Karpas-422 (cell line): ENCODE measurements around the gene GAB2. TPM values are rescaled to one million over a fixed set of nuclear protein-coding genes. Genes with fewer than 3 reads are reported as not detected.

Experiments
- DNase-seq: peaks from one replicate; pipeline ENCODE4 v3.0.0-alpha.2; 2015
- H2AFZ ChIP-seq: fragments of 200-600 bp; sonication (generic); 2 replicates; pipeline ENCODE4 v1.6.1; 2014; ENCODE audit warnings: antibody characterized with exemption, low read length, mixed read lengths
- H3K27ac ChIP-seq: fragments of 200-600 bp; sonication (generic); 2 replicates; pipeline ENCODE4 v1.5.1; 2014; ENCODE audit warnings: mild to moderate bottlenecking, low read length, moderate library complexity
- H3K27me3 ChIP-seq: fragments of 200-600 bp; sonication (generic); 2 replicates; pipeline ENCODE4 v1.6.1; 2014; ENCODE audit warnings: low read length, mixed read lengths
- H3K36me3 ChIP-seq: fragments of 200-600 bp; sonication (generic); 2 replicates; pipeline ENCODE4 v1.6.1; 2014; ENCODE audit warnings: low read length, mixed read lengths; ENCODE audit not compliant: insufficient read depth
- H3K4me1 ChIP-seq: fragments of 200-600 bp; sonication (generic); 2 replicates; pipeline ENCODE4 v1.6.1; 2014; ENCODE audit warnings: mild to moderate bottlenecking, low read length, mixed read lengths
- H3K4me2 ChIP-seq: fragments of 200-600 bp; sonication (generic); 2 replicates; pipeline ENCODE4 v1.6.1; 2014; ENCODE audit warnings: low read length, low read depth, mild to moderate bottlenecking; ENCODE audit not compliant: poor library complexity, severe bottlenecking
- H3K4me3 ChIP-seq: fragments of 200-600 bp; sonication (generic); 2 replicates; pipeline ENCODE4 v1.5.1; 2014; ENCODE audit warnings: mild to moderate bottlenecking, antibody characterized with exemption, low read length, mixed read lengths
- H3K79me2 ChIP-seq: fragments of 200-600 bp; sonication (generic); 2 replicates; pipeline ENCODE4 v1.6.1; 2014; ENCODE audit warnings: mild to moderate bottlenecking, low read length, mixed read lengths
- H3K9ac ChIP-seq: fragments of 200-600 bp; sonication (generic); 2 replicates; pipeline ENCODE4 v1.6.0; 2014; ENCODE audit warnings: low read length
- H3K9me2 ChIP-seq: fragments of 200-600 bp; sonication (generic), shearing (Covaris generic); replicated peaks from 2 replicates; pipeline ENCODE4 v1.6.0; 2014; ENCODE audit warnings: mild to moderate bottlenecking, low read length, moderate library complexity; ENCODE audit not compliant: insufficient read depth
- H3K9me3 ChIP-seq: fragments of 300-700, 200-600 bp; sonication (generic); 2 replicates; pipeline ENCODE4 v1.6.1; 2014; ENCODE audit warnings: low read length, mixed read lengths
- H4K20me1 ChIP-seq: fragments of 200-600 bp; sonication (generic); 2 replicates; pipeline ENCODE4 v1.6.1; 2014; ENCODE audit warnings: mild to moderate bottlenecking, antibody characterized with exemption, low read length, low read depth; ENCODE audit not compliant: insufficient read depth
- total RNA-seq: library from RNA; depleted of rRNA; stranded (reverse); fragments of >200 nt; shearing (Covaris generic); gene quantifications from 2 replicates; pipeline ENCODE4 v1.2.3, GENCODE V29; 2014; ENCODE audit warnings: low replicate concordance

Gene GAB2
- total RNA-seq, 1 experiment from 2014 or later: 2.7 TPM

DNA sequence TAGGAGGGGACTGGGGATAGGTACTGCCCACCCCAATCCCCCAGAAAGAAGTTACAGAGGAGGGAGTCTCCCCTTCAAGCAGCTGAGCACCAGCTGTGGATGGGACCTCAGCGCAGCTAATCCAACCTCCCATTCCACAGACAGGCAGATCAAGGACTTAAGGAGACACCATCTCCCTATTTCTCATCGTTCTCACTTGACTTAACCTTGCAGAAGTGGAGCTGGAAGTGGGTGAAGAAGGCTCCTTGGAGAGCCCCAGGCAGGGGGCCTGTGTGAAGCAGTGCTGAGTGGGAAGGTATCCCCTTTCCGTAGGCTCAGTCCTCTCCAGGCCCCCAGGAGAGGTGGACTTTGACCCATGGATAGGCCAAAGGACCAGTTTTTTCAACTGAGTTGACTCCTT lies 201.6 kb downstream of the GAB2 start:
- Histone ChIP-seq H3K9me2 (no peaks in the 10 kb centered on the region), H4K20me1 (no peaks in the 10 kb centered on the region), H3K4me2 (no peak overlapping the region), H3K9ac (no peak overlapping the region), H3K27me3 (no peaks in the 10 kb centered on the region), H3K4me3 (no peak overlapping the region), H3K36me3 (no peaks in the 10 kb centered on the region), H3K27ac (no peak overlapping the region), H2AFZ (no peak overlapping the region), H3K79me2 (no peaks in the 10 kb centered on the region), H3K9me3 (no peaks in the 10 kb centered on the region), H3K4me1 (no peaks in the 10 kb centered on the region)
- DNase-seq: no peak

DNA sequence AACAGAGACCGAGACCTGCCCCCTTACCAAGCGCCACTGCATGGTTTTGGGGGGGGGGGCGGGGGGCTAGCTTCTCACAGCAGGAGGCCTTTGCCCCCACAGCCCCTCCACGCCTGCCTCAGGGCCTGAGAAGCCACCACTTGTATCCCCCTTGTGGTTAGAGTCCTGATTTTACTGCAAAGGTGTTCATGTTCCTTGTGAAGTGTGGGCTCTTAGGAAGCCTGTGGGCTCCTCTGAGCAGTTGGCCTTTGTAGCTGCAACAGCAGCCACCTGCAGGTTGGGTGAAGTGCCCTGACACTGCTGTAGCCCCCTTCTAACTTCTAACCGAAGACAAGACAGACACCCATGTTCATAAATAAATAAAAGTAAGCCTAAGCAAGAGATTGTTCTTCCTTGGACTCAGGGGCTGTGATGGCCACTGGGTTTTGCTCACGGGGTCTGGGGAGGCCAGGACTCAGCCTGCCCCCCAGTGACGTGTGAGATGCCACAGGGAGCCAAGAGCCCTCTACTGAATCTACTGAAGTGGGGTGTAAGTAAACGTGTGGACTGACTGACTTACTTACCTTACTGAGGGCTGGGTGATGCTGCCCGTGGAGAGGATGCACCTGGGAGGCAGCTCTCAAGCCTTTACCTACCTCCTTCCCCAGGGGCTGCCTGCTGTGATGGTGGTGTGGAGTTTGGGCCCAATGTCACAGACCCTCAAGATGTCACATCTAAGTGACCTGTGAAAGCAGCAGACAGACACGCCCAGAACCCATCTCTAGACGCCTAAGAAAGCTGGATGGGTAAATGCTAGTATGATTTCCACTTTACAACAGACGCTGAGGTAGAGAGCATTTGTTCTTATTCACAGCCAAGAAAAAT lies 203.1 kb downstream of the GAB2 start:
- Histone ChIP-seq H3K9me3 (no peaks in the 10 kb centered on the region), H3K36me3 (no peaks in the 10 kb centered on the region)

DNA sequence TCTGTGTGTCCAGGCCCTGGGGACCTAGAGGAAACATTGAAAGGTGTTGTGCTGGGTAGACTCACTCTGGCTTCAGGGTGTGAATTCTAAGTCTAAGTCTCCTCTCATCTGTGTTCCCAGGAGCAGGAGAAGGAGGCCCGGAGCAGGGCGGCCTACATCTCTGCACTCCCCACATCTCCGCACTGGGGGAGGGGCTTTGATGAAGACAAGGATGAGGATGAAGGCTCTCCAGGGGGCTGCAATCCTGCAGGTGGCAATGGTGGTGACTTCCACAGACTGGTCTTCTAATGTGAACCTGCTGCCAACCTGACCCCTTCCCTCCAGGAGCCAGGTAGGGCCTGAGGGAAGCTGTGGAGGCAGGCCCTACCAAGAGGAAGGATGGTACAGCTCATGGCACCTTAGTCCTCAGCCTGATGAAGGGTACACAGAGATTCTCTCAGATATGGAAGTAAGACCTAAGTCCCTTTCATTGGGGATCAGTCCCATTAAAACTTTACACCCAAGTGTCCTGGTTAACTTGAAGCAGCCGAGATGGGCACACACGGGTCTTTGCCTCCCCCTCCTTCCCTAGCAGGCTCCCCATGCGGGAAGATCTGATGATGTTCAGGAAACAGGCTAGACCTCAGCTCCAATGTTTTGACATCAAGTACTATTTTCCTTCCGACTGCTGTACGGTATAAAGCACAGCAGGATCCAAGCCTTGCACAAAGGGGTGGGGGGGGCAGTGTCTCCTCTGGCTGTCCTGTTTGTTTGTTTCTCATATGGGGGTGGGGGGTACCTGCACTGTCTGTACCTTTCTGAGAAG lies 203.9 kb downstream of the GAB2 start:
- H3K36me3 ChIP-seq: no peaks in the 10 kb centered on the region
- H3K4me3 ChIP-seq: no peak overlapping the region
- no peaks in the 10 kb centered on the region for H3K9me3 ChIP-seq
- H3K27me3 ChIP-seq: no peaks in the 10 kb centered on the region
- no peaks in the 10 kb centered on the region for H3K4me1 ChIP-seq
- no peak overlapping the region for H3K9ac ChIP-seq
- H2AFZ ChIP-seq: no peak overlapping the region
- no peak for DNase-seq
- H3K79me2 ChIP-seq: no peaks in the 10 kb centered on the region
- no peak overlapping the region for H3K27ac ChIP-seq
- H3K9me2 ChIP-seq: no peaks in the 10 kb centered on the region
- H3K4me2 ChIP-seq: no peak overlapping the region
- no peaks in the 10 kb centered on the region for H4K20me1 ChIP-seq

More for the DNA sequence above, 203.1 kb downstream of the GAB2 start:
- Histone ChIP-seq H4K20me1 (no peaks in the 10 kb centered on the region), H3K4me3 (no peak overlapping the region), H2AFZ (no peak overlapping the region), H3K9me2 (no peaks in the 10 kb centered on the region), H3K4me2 (no peak overlapping the region), H3K9ac (no peak overlapping the region), H3K27me3 (no peaks in the 10 kb centered on the region), H3K27ac (no peak overlapping the region), H3K79me2 (no peaks in the 10 kb centered on the region), H3K4me1 (no peaks in the 10 kb centered on the region)
- no peak for DNase-seq

DNA sequence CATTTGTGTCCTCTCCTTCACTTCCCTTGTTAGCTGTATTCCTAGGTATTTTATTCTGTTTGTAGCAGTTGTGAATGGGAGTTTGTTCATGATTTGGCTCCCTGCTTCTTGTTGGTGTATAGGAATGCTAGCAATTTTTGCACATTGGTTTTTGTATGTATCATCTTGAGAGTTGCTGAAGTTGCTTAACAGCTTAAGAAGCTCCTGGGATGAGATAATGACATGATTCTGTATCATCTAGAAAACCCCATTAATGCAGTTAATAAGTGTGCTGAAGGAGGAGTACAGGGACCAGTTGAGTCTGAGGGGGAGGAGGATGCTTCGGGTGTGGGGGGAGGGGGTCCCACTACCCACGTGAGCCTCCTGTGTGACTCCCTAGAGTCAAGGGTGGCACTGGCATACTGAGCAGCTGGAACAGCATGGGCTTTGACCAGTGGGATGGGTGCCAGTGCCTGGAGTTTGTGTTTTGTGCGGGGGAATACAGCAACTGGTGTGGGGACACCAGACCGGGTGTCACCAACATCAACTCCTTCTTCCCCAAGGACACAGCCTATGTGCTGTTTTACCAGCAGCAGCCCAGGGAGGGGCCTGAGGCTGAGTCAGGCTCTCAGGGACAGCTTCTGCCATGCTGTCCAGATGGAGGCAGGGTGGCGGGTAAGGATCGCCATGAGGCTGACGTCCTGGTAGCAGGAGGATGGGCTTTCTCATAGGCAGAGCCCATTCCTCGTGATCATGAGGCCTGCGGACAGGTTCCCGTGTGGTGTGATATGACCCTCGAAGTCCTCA lies 204.8 kb downstream of the GAB2 start:
- H3K9me3 ChIP-seq: no peaks in the 10 kb centered on the region
- no peak overlapping the region for H3K27ac ChIP-seq
- no peaks in the 10 kb centered on the region for H3K27me3 ChIP-seq
- H3K9ac ChIP-seq: no peak overlapping the region
- no peaks in the 10 kb centered on the region for H3K79me2 ChIP-seq
- no peaks in the 10 kb centered on the region for H3K4me1 ChIP-seq
- H3K4me2 ChIP-seq: no peak overlapping the region
- no peaks in the 10 kb centered on the region for H3K9me2 ChIP-seq
- H2AFZ ChIP-seq: no peak overlapping the region
- DNase-seq: no peak
- no peak overlapping the region for H3K4me3 ChIP-seq
- H3K36me3 ChIP-seq: no peaks in the 10 kb centered on the region
- no peaks in the 10 kb centered on the region for H4K20me1 ChIP-seq

DNA sequence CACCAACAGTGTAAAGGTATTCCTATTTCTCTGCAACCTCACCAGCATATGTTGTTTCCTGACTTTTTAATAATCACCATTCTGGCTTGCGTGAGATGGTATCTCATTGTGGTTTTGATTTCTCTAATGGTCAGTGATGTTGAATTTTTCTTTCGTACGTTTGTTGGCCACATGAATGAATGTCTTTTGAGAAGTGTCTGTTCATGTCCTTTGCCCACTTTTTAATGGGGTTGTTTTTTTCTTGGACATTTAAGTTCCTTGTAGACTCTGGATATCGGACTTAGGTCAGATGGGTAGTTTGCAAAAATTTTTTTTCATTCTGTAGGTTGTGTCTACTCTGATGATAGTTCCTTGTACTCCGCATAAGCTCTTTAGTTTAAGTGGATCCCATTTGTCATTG lies 206.1 kb downstream of the GAB2 start:
- no peak overlapping the region for H3K4me3 ChIP-seq

DNA sequence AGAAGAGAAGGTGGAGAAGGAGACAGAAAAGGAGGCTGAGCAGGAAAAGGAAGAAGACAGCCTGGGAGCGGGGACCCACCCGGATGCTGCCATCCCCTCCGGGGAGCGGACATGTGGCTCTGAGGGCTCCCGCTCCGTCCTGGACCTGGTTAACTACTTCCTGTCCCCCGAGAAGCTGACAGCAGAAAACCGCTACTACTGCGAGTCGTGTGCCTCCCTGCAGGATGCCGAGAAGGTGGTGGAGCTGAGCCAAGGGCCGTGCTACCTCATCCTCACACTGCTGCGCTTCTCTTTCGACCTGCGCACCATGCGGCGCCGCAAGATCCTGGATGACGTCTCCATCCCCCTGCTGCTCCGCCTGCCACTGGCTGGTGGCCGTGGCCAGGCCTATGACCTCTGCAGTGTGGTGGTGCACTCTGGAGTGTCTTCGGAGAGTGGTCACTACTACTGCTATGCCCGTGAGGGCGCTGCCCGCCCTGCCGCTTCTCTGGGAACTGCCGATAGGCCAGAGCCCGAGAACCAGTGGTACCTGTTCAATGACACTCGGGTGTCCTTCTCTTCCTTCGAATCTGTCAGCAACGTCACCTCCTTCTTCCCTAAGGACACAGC lies 207.5 kb downstream of the GAB2 start:
- H3K27ac ChIP-seq: no peak overlapping the region
- H3K9ac ChIP-seq: no peak overlapping the region
- no peaks in the 10 kb centered on the region for H4K20me1 ChIP-seq
- no peak overlapping the region for H3K4me2 ChIP-seq
- H3K79me2 ChIP-seq: no peaks in the 10 kb centered on the region
- no peaks in the 10 kb centered on the region for H3K36me3 ChIP-seq
- H3K9me3 ChIP-seq: no peaks in the 10 kb centered on the region
- no peaks in the 10 kb centered on the region for H3K9me2 ChIP-seq
- no peak overlapping the region for H2AFZ ChIP-seq
- H3K27me3 ChIP-seq: no peaks in the 10 kb centered on the region
- H3K4me3 ChIP-seq: no peak overlapping the region
- H3K4me1 ChIP-seq: no peaks in the 10 kb centered on the region
- no peak for DNase-seq

More for the DNA sequence above, 206.1 kb downstream of the GAB2 start:
- Histone ChIP-seq H3K4me1 (no peaks in the 10 kb centered on the region), H3K9ac (no peak overlapping the region), H3K9me3 (no peaks in the 10 kb centered on the region), H3K27ac (no peak overlapping the region), H2AFZ (no peak overlapping the region), H3K36me3 (no peaks in the 10 kb centered on the region), H3K27me3 (no peaks in the 10 kb centered on the region), H3K79me2 (no peaks in the 10 kb centered on the region), H3K4me2 (no peak overlapping the region), H3K9me2 (no peaks in the 10 kb centered on the region), H4K20me1 (no peaks in the 10 kb centered on the region)
- no peak for DNase-seq

DNA sequence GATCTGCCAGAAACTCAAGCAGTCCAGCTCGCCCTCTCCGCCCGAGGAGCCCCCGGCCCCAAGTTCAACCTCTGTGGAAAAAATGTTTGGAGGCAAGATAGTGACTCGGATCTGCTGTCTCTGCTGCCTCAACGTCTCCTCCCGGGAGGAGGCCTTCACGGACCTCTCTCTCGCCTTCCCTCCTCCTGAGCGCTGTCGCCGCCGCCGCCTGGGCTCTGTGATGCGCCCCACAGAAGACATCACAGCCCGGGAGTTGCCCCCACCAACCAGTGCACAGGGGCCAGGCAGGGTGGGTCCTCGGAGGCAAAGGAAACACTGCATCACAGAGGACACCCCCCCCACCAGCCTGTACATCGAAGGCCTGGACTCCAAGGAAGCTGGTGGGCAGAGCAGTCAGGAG lies 208.1 kb downstream of the GAB2 start:
- Histone ChIP-seq H3K9ac (no peak overlapping the region), H3K9me2 (no peaks in the 10 kb centered on the region), H2AFZ (no peak overlapping the region), H3K4me3 (no peak overlapping the region), H4K20me1 (no peaks in the 10 kb centered on the region), H3K27ac (no peak overlapping the region), H3K9me3 (no peaks in the 10 kb centered on the region), H3K79me2 (no peaks in the 10 kb centered on the region), H3K27me3 (no peaks in the 10 kb centered on the region), H3K36me3 (no peaks in the 10 kb centered on the region), H3K4me1 (no peaks in the 10 kb centered on the region), H3K4me2 (no peak overlapping the region)
- no peak for DNase-seq
